Activated naive CD4-positive, alpha-beta T cell treated with Interleukin-2 at 50 U/mL for 16 hours (primary cell): ENCODE results near the gene IL10.
A peak's percentile ranks its signal among the peaks of the same experiment; 100 is the strongest.
"Not testable (repeated sequence)": the region's sequence is repeated elsewhere in the genome, so short reads cannot be mapped to it uniquely, and the experiment has no call there.

Experiments used
- DNase-seq: peaks from one replicate; pipeline ENCODE4 v3.0.0-alpha.2; 2020

The IL10 gene

DNA sequence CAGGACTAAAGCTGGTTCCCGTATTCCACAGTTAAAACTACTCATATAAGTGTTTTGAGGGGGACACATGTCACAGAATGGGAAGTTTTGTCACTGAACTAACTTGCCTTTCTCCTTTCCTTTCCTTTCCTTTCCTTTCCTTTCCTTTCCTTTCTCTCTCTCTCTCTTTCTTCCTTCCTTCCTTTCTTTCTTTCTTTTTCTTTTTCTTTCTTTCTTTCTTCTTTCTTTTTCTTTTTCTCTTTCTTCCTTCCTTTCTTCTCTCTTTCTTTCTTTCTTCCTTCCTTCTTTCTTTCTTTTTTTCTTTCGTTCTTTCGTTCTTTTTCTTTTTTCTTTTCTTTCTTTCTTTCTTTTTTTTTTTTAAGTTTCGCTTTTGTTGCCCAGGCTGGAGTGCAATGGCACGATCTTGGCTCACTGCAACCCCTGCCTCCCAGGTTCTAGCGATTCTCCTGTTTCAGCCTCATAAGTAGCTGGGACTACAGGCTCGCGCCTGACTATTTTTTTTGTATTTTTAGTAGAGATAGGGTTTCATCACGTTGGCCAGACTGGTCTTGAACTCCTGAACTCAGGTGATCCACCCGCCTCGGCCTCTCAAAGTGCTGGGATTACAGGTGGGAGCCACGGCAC lies 9.4 kb downstream of the IL10 start:
- not testable (repeated sequence) for DNase-seq

DNA sequence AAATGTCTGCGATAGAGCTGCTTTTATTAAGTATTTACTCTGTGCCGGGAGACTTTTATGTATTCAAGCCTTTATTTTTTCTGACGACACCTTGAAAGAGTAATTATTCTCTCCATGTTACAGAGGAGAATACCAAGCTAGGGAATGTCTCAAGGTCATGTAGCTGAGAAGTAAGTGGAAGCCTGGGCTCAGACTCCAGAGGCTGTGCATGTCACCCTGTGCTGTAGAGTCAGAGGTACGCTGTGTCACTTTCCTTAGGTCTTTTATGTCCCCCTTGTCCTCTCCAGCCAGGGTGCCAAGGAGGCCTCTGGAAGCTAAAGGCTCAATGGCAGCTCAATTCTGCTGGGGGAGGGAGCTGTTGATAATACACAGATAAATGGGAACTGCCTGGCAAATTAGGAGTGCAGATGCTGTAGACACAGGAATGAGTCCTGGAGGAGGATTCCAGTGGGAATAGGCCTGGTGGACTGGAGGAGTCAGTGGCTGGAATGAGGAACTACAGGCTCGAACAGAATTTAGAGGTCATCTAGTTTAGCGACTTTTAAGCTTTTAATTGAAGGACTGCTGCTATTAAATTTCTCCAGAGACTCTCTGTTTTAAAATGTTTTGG lies 11.0 kb downstream of the IL10 start:
- DNase-seq, result no peak

DNA sequence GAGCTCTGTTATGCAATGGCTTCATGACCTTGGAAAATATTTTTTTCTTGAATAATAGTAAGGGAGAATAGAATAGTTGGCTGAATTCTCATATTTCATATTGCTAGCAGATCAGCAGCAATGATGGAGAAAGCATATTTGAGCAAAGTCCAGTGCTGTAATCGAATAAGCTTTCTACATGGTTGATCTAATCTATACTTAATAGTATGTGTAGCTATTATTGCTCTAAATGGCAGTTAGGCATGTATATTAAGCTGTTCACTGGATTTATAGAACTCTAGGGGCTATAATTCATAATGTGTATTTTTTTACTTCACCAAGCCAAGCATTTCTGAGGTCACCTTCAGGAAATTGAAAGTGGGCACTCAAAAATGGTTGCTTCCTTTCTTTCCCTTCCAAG lies 11.7 kb downstream of the IL10 start:
- no peak for DNase-seq

DNA sequence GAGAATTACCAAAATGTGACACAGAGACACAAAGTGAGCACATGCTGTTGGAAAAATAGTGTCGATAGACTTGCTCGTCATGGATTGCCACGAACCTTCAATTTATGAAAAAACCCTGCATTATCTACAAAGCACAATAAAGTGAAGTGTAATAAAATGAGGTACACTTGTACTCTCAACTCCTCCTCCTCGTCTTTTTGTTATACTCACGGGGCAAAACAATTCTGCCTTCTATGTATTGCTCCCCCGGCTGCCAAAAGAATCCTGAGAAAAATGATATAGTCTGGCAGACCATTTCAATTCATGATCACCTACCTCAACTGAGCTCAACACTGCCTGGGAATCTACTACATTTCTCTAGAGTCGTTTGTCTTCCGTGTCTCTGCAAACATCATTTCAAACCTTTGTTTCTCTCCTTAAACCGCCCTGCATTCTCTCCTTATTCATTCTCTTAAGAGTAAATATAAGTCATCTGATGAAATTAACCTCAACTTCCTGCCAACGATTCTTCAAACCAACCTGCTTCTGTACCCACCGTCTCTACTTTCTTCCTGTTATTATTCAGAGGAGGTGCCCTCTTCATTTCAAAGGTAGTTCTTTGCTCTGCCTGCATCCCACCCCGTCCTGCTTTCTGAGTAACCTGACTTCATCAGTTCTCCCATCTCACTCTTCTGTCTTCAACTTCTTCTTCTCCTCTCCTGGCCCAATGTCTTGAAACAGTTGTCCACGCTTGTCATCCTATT lies 14.6 kb downstream of the IL10 start:
- peak; percentile 34 for DNase-seq

DNA sequence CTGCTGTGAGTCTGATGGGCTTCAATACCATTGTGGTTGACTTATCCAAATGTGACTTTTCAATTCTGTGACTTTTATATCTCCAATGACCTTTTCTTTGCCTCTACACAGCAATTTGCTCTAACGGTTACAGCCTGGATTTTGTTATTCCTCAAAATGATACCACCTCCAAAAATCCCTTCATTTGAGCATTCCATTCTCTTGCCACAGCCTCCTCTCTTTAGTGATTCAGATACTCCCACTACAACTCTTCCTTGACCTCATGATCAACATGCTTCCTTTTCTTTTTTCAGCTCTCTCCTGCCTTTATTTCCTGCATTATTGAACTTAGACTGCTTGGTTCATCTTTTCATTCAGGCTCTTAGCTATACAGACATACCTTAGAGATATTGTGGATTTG lies 18.3 kb downstream of the IL10 start:
- DNase-seq, result no peak

DNA sequence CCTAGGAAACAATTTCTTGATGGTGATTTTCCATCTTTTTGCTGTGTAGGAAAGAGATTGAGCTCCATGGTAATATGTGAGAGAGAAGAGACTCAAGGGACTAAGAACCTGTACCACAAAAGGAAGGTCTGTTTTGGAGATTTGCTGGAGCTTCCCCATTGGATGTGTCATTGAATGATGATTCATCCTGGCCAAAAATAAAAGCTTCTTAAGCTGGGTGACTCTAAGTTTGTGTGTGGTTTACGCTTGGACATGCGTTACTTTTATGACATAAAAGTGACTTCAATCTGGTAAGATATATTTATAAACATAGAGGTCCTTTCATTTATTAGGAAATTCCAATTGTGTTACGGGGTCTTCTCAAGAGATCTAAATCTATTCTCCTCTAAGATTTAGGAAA lies 19.2 kb downstream of the IL10 start:
- DNase-seq, result no peak

DNA sequence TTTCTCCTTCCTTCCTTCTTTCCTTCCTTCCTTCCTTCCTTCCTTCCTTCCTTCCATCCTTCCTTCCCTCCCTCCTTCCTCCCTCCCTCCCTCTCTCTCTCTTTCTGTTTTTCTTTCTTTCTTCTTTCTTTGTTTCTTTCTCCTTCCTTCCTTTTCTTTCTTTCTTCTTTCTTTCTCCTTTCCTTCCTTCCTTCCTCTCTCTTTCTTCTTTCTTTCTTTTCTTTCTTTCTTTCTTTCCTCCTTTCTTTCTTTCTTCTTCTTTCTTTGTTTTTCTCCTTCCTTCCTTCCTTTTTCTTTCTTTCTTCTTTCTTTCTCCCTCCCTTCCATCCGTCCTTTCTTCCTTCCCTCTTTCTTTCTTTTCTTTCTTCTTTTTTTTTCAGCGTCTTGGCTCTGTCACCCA lies 19.8 kb downstream of the IL10 start:
- DNase-seq, result no peak

DNA sequence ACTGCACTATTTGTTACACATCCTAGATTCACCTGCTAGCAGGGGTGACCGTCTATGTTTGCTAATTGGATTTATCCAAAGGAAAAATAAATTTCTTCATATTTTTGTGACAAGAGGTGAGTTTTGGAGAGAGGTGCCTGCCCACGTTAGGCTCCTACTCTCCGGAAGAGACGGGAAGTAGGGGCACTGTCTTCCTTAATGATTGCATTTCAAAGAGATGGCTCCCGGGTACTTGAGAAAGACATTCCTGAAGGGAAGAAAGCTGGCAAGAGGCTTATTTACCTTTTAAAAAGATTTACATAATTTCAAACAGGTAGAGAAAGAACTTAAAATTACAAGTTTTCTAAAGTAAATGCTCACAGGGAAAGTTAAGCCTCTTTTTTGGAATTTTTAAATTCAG lies 20.4 kb downstream of the IL10 start:
- DNase-seq, result no peak

DNA sequence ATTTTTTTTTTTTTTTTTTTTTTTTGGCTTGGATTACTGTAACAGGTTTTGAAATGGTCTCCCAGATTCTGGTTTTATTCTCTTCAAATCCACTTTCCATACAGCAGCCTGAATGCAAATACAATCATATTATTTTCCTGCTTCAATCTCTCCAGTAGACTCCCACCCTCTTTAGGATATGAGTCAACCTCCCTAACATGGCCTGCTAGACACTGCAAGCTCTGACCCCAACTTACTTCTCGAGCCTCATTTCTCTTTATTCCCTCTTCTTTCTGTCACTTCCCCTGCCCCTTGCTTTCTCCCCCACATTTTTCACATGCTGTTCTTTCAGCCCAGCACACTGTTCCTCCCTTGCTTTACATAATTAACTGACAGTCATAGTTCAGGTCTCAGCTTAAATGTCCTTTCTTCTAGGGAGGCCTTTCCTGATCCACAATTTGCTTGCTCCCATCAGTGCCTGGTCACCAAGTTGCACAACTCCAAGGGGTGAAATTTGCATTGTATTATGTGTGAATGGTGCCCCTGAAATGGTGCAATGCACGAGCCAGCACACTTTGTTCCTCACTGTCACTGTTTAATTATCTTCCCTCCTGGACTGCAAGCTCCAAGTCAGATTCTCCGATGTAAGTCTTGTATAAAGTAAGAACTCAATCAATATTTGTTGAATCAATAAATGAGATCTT lies 23.8 kb downstream of the IL10 start:
- DNase-seq, result no peak

DNA sequence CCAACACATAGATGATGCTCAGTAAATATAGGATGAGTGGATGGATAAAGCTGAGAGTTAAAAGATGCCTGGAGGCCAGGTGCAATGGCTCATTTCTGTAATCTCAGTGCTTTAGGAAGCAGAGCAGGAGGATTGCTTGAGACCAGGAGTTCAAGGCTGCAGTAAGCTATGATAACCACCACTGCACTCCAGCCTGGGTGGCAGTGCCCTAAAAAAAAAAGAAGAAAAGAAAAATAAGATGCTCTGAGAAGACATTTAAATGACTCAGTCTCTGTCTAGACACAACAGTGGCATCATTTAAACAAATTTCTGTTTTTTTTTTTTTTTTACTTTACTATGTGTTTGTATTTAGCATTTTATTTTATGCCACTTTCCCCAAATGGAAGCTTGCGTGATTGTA lies 27.0 kb downstream of the IL10 start:
- no peak for DNase-seq

DNA sequence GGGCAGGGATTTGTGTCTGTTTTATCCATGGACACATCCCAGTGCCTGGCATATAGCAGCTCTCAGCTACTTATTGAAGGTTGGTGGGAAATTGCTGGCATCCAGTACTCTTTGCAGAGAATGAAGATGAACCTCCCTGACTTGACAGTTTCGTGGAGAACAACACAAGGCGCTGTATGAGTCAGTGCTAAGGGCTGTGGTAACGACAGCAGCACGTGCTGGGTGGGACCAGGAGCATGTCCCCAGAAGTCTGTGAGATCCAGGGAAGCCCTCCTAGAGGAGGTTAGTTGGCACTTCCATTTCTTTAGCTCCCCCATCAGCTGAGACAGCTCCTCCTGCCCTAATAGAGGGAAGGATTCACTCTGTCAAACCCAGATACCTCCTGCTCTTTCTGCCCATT lies 27.6 kb downstream of the IL10 start:
- DNase-seq, result peak; percentile 35

DNA sequence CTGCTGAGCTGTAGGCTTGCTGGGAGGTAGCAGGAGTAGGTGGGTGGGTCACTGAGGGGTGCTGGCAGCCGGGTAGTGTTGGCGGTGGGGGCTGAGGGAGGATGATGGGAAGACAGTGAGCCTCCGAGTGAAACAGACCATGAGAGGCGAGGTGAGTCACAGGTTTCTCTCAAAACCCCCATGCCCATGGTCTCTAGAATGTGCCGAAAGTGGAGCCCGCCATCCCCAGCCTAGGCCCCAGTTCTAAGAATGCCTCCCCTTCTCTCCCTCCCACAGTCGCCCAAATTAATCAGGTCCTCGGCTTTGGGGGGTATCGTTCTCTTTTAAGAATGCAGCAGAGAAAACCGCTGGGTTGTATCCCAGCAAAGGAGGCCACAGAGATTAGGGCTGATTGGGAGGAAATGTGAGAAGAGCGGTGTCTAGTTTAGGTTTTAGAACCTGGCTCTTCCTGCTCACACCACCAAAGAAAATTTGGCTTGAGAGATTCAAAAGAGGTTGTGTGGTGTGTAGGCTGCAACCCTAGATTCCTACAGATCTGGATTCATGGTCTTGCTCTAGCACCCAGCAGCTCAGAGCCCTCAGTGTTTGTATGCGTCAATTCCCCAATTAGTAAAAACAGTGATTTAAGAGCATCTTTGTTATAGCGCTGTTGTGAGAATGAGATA lies 29.4 kb downstream of the IL10 start:
- DNase-seq, result peak; percentile 51

DNA sequence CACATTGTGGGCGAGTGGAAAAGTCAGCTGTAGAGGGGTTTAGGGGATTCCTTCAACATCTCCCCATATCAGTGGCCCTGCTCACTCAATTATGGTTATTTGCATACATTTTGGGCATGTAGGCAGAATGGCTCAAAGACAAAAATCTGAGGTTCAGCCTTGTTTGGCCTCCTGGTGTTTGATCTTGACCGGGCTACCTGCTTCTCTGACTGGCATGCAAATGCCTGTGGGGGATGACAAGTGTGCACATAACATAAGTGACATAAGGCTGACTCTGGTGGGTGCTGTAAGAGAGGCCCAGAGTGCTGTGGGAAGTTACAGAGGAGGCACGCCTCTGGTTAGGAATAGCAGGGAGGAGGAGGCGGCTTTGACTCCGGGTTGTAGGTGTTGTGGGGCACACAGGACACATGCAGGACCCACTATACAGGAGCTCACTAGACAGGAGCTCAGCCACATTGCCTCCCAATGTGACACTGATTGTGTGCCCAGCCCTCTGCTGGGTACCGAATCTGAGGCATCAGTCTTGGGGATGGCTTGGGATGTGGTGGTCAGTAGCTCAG lies 31.1 kb downstream of the IL10 start:
- no peak for DNase-seq

DNA sequence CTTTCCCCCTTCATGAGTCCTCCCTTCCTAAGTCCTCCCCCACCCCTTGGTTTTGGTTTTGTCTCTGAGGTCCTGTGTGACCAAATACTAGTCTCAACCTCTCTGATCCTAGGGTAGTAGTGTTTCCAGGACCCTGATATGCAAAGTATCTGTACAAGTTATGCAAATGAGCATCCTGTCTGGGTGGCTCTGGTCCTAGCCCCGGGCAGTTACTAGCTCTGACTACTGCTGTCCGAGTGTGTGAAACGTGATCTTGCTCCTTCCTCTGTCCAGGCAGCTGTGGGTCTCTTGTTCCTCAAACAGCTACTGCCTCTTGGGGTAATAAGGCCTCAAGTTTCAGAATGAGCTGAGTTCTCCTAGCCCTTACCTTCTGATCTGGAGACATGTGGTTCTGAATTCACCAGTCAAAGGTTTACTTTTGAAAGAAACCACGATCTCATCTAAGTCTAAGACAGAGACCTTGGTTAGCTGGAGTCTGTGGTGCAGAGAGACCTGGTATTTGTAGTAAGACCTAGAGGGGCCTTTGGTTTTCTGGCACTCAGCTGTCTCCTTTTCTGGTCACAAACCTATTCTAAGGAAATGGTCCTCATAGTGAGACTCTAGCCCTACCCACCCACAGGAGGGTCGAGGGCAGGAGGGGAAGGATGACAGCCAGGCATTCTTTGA lies 32.8 kb downstream of the IL10 start:
- no peak for DNase-seq

DNA sequence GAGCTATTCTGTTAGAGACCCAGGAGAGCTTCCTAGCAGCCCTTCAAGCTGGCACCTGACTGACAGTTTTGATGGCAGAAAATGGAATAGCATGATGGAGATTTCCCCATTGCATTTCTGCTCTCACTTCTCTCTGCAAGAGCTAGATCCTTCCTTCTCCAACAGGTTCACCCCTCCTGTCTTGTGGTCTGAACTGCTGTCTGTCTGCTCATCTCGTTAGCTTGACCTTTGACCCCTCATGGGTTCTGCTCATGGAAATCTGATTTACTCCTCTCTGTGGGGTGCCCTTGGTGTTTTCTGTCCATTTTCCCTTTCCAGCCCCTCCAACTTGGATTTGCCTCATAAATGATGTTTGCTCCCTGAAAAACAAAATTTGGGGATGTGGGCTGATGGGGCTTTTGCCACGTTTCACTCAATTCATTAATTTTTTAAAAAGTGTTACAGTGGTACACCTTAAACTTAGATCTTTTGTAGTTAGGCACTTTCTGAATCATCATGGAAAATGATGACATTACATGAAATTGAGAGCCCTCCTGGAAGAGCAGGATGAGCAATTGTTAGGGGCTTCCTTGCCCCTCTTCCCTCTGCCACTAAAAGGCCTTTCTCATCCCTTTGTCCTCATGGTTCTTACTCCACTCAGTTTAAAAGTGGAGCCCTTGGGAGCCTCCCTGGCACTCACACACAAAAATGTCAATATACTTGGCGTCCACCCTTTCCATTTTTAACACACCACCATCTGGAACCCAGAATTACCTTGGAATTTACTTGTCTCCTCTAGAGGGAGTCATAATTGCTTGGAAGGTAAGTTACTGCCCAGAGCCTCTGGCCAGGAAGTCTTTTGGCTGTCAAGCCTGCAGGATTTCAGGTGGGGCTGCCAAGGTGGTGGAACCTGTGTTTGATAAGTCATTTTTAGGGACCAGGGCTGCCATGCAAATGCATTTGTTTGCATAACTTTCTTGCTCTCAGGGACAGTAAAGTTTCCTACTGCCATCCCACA lies 33.6 kb downstream of the IL10 start:
- DNase-seq, result no peak

DNA sequence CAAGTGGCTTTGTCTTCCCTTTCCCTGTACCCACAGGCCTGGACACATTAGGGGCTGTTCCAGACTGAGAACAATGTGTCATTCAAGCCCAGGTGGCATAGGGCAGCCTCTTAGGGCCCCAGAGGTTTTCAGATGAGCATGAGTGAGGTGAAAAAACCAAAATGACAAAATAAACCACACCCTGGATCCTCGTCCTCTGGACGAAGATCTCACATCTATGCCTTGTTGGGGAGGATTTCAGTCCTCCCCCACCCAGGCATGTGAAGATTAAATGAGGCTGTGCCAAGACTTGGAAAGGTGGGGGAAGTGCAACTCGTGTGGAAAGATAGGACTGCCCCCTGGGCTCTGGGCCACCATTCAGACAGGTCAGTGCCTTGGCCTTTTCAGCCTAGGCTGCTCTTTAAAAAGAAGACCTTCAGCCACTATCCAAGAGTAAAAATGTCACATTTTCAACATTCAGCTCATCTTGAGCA lies 34.5 kb downstream of the IL10 start:
- DNase-seq, result peak; percentile 27

DNA sequence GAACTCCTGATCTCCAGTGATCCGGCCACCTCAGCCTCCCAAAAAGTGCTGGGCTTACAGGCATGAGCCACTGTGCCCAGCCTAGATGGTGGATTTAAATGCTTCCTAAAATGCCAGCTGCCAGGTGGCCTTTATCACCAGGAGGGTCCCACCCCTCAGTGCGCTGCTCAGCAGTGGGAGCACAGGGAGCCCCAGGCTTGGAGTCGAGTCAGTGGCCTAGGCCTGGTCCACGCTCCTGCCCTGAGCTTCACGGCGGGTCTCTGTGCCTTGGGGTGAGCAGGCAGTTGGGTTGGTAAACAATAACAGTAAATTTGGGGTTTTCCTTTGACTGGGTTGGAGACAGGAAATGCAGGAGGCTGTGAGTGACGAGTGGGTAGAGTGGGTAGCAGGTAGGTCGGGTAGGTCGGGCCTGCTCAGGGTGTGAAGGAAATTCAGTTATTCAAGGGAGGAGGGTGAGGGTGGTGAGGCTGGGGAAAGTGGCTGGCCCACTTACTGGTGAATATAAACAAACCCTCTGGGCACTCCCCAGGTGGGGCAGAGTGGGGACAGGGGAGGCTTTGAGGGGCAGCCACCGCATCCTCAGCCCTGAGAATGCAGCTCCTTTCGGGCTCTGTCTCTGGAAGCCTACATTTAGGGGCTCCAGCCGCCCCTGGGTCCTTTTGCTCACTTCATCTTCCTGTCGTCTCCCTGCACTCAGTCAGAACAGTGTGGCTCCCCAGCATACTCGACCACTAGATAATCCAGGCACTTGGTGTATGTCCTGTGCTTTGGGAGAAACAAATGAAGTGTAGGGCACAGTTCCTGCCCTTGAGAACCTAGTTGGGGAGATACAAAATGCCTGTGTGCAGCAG lies 35.2 kb downstream of the IL10 start:
- peak; percentile 50 for DNase-seq

DNA sequence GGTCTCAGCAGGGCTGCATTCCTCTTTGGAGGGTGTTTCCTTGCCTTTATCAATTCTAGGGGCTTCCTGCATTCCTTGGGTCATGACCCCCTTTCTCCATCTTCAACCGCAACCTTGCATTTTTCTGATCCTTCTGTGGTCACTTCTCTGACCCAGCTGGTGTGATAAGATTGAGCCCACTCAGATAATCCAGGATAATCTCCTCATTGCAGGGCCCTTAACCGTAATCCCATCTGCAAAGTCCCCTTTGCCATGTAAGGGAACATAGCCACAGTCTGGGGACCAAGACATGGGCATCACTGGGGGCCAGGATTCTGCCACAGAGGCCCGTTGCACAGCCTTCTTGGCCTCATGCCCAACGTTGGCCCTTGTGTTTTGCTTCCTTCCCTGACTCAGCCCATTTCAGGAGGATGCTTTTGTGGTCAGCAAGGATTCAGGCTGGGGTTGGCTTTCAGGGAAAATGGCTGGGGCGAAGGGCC lies 36.7 kb downstream of the IL10 start:
- DNase-seq, result no peak

DNA sequence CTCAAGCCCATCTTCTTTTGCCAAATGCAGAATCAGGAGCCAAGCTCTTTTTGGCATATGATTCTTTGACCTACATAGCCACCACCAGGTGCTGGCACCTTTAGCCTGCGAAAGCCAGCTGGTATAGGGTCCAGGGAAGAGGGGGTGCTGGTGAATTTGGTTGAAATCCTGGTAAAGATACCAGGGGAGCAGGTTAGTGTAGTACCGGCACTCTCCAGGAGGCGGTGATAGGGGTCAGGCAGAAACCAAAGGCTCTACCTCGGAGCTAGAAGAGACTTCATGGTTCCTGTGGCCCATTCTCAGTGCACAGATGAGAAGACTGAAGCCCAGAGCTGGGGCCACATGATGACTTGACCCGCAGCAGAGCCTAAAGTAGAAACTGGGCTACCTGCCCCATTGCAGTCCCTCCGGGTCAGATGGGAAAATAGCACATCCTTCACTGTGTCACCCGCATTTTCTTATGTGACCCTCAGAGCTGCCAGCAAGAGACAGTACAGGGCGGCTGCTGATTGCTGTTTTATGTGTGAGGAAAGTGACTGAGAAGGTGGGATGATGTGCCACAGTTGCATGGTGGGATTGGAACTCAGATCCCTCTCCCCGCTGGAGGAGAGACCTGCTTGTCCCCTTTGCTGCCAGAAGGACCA lies 37.7 kb downstream of the IL10 start:
- peak; percentile 84 for DNase-seq
